HG02852 (cell line): ENCODE measurements around the gene F10.

Experiments
- ATAC-seq: cut with Tn5 transposase; IDR thresholded peaks from one replicate; pipeline ENCODE4 v1.9.1; 2021; ENCODE audit warnings: mild to moderate bottlenecking, moderate library complexity; ENCODE audit not compliant: unreplicated experiment

Gene F10

DNA sequence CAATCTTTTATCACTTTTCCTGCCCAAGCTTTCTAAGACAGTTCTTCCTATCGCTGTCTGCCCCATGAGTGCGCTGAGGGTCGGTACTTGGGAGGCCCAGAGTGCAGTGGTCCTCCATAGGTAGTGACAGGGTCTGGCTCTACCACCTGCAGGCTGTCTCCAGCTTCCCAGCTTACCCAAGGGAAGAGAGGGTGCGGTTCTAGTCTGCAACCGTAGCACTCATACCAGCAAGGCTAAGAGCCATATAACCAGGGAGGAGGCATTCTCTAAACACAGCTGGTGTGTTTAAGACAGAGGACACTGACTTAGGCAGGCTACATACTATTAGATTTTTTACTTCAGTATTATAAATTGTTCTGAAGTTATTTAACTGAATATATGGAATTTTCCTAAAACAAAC is 44.1 kb downstream of the F10 start:
- no peak for ATAC-seq

GRCh38 chr13:113167155-113167554 is 44.6 kb downstream of the F10 start:
- no peak for ATAC-seq

DNA sequence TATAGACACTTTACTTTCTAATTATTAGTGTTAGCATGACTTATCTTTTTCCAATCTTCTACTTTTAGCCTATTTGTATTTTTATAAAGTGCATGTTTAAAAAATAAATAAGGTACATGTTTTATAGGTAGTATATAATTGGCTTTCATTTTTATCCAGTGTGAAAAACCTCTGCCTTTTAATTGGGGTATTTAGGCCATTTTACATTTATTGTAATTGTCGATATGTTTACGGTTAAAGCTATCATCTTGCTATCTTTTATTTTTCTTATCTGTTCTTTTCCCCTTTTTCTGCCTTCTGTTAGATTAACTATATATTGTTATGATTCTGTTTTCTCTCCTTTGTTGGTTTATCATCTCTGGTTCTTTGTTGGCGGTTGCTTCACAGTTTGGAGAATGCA is 45.0 kb downstream of the F10 start:
- ATAC-seq, result no peak

GRCh38 chr13:113168211-113168610 is 45.6 kb downstream of the F10 start:
- no peak for ATAC-seq

DNA sequence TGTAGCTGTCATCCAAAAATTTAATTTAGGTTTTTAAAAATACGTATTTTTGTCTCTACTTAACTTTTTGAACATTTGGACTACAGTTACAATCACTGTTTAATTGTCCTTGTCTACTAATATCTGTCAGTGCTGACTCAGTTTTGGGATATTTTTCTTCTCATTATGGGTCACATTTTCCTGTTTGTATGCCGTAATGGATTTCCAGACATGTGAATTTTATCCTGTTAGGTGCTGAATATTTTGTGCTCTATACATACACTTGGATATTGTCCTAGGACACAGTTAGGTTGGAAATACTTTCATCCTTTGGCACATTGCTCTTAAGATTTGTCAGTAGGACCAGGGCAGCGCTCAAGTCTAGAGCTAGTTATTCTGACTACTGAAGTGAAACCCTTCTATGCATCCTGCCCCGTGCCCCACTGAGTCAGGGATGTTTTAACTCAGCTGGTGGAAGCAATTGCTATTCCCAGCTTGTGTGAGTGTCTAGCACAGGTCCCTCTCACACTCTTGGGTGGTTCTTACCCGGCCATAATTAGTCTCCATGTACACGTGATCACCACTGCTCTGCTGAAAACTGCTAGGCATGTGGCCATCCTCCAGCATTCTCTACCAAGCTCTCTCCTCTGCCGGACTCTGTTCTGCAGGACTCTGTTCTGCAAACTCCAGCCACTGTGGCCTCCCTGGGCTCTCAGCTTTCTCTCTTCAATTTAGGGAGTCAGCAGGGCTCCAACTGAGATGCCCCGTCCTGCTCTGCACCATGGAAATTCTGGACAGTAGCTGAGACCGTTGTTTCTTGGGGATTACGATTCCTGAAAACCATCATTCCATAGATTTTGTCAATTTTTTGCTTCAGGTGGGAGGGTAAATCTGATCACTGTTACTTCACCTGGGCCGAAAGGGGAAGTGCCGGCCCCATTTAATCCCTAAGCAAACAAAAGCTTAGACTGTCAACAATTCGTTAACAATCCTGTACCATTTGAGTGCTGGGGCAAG is 47.0 kb downstream of the F10 start:
- no peak for ATAC-seq

GRCh38 chr13:113170511-113170910 is 47.9 kb downstream of the F10 start:
- ATAC-seq, result no peak

DNA sequence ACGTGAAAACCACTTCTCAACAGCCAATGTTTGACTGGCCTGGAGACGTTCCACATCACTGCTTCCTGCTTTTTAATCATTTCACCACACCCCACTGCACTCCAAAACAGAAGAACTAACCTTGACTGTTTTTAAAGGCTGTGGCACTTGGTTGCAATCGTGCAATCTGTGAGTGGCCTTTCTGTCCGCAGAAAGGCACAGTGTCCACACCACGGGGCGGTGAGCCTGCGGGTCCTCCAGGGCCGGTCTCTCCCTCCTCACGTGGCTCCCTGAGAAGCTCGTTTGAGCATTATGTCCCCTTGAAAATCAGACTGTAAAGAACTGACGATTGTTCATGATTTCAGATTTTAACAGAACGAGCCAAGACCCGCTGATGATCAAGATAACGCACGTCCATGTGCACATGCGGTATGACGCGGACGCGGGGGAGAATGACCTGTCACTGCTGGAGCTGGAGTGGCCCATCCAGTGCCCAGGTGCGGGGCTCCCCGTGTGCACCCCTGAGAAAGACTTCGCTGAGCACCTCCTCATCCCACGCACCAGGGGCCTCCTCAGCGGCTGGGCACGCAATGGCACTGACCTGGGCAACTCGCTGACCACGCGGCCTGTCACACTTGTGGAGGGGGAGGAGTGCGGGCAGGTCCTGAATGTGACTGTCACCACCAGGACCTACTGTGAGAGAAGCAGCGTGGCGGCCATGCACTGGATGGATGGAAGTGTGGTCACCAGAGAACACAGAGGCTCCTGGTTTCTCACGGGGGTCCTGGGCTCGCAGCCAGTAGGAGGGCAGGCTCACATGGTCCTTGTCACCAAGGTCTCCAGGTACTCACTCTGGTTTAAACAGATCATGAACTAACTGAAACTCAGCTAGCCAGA is 48.9 kb downstream of the F10 start:
- ATAC-seq, result no peak

DNA sequence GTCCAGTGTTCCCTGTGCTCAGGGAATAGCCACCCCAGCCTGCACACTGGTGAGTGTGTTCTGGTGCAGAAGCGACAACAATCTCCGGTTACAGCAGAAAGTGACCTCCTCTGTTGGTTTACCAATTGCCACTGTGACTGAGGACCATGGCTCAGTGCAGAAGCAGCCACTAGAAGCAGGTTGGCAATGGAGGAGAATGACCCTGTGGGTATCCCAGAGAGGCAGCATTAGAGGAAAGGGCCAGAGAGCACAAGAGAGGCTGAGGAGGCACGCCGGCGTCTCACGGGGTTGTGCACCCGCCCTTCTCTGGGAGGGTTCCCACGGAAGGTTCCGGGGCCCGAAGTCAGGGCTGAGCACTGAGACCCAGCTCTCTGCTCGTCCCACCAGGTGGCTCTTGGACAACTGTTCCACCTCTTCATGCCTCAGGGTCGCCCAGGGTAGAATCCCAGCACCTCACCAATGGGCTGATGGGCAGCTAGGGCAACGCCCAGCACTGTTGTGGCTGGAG is 49.9 kb downstream of the F10 start:
- no peak for ATAC-seq

- no peak for ATAC-seq
These were observed 53.7 kb downstream of the F10 start for GRCh38 chr13:113176280-113176679.

- ATAC-seq, result no peak
These were observed 54.2 kb downstream of the F10 start for GRCh38 chr13:113176822-113177221.

DNA sequence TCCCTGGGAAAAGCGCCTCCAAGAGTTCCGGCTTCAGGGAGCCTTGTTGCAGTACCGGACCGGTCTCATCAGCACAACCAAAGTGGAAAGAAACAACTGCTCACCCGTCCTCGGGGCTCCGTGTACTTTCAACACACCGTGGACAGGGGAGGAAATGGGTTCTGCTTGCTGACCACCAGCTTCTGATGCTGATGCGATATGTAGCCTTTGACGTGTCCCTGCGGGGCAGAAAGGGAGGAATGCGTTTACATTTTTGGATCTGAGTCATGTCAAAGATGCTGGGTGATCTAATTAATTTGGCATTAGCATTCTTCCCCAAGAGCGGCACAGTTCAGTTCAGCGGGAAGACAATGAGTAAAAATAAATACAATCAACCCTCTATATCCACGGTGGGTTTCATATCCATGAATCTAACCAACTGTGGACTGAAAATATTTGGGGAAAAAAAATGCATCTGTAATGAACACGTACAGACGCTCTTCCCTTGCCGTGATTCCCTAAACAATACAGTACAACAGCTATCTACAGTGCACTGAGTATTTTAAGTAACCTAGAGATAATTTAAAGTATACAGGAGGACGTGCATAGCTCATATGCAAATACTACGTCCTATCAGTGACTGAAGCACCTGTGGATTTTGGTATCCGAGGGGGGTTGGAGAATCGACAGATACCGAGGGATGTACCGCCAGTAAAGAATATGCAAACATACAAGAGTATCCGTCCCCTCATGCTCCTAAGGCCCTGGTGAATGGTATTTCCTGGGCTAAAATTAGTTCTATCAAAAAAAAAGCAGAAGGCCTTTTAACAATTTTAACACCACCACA is 55.7 kb downstream of the F10 start:
- no peak for ATAC-seq

- ATAC-seq, result no peak
These were observed 56.2 kb downstream of the F10 start for GRCh38 chr13:113178896-113179167.

GRCh38 chr13:113179374-113180230 is 57.0 kb downstream of the F10 start:
- no peak for ATAC-seq

DNA sequence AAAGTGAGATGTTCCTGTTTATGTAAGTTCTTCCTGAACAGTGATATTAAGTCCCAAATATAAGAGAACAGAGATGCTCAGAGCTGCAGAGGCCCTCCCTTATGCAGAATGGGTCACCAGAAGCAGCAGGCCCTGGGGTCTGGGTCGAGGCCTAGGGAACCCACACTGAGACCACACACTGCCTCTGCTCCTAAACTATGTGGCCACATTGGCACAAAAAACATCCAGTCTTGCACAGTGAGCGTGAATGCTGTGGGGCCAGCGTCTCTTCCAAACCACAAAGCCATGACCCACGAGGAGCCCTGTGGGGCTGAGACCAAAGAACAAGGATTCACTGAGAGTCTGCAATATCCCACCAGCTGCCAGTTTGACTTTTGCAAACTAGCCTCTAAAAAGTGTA is 59.4 kb downstream of the F10 start:
- no peak for ATAC-seq

GRCh38 chr13:113183450-113184129 is 61.0 kb downstream of the F10 start:
- no peak for ATAC-seq

DNA sequence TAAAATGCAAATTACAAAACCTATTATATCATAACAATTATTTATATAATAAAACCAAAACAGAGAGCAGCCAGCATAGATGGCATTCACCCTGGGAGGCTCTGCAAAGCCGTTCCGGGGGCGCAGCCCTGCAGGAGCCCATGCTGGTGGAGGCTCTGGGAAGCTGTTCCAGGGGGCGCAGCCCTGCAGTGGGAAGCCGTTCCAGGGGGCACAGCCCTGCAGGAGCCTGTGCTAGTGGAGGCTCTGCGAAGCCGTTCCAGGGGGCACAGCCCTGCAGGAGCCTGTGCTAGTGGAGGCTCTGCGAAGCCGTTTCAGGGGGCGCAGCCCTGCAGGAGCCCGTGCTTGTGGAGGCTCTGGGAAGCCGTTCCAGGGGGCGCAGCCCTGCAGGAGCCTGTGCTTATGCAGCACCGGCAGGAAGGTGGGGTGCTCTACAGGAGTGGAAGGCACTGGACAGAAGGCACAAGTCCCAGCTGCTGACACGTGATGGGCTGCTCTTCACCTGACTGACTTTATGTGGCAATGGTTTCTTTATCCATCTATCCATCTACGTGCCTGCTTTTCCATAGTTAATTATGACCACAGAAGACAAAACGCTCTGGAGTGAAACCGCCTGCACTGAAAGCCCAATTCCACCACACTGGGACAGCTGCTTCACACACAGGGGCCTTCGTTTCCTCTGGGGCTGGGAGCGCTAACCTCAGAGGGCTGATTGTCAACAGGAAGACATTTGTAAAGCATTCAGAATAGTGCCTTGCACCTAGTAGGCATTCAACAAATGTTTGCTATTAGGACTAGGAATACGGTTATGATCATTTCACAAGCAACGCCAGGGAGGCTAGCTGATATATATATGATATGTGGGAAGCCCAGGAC is 62.2 kb downstream of the F10 start:
- no peak for ATAC-seq

- ATAC-seq, result peak; percentile 87
These were observed 63.7 kb downstream of the F10 start for GRCh38 chr13:113186061-113186900.

DNA sequence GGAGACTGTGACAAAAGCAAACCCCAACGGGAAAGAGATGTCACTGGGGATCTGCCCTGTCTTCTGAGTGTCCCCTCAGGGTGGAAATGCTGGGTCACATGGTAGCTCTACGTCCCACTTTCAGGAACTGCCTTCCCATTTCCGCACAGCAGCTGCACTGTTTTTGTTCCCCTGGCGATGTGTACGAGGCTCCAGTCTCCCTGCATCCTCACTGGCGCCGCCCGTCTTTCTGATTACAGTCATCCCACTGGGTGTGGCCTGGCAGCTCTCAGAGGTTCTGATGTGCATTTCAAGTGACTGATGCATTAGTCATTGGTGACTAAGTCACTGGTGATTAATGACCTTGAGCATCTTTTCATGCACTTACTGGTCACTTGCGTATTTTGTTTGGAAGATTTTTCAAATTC is 64.7 kb downstream of the F10 start:
- ATAC-seq, result no peak
